NCI-H82 (cell line): ENCODE results near the gene ASB3.

ENCODE experiments used
- DNase-seq: peaks from one replicate; lab custom pipeline; 2025; lab: John Stamatoyannopoulos, UW

The ASB3 gene

DNA sequence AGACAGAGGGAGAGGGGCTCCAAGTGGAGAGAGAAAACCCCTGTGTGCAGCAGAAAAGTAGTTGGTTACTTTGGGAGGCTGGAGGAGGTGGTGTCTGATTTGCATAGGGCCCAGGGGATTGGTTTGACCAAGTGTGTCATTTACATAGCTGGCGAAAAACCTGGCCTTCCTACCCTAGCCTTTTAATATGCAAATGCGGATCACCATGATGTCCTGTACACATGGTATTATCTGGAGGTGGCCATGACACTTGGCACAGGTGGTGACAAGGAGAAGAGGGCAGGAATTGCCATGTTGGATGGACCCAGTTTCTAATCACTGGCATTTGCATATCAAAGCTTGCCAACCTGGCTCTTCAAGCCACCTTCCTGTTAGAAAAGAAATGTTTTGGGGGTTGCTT, 140.0 kb downstream of the ASB3 start:
- no peak for DNase-seq

- no peak for DNase-seq
Measured at GRCh38 chr2:53641290-53641689, 145.5 kb downstream of the ASB3 start.

DNA sequence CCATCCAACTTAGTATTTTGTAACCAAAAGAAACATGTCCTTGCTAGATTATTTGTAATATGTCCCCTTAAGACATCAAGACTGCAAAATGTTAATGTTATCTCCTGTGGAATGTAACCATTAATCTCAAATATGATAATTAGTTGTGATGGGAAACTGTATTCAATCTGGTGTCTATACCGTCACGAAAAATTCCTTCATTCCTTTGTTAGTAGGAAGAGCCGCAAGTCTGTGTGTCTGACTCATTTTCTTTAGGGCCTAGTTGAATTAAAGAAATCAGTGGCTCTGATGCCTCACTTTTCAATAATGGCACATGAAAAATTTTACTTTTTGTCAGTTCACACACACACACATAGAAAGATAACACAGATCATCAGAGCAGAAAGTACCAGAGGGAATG, 146.3 kb downstream of the ASB3 start:
- no peak for DNase-seq

DNA sequence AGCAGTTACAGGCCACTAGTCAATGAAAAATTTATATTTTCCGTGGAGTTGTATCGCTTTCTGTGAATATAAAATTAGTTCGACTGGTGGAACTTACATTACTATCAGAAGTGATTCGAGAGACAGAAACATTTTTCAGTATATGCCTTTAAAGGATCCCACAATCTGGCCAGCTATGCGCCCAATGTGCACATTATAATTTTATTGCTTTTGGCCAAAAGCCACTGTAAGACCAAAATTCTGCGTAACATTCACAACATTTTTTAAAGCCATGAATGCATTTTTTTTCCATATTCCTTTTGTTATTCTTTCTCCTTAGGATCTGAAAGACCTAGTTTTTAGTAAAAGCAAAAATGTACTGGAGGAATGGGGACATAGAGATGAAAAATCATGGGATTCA, 150.2 kb downstream of the ASB3 start:
- DNase-seq: no peak

GRCh38 chr2:53636109-53636508, 150.6 kb downstream of the ASB3 start:
- DNase-seq: no peak

GRCh38 chr2:53635694-53636093, 151.1 kb downstream of the ASB3 start:
- no peak for DNase-seq

- no peak for DNase-seq
Measured at GRCh38 chr2:53633441-53633840, 153.3 kb downstream of the ASB3 start.

DNA sequence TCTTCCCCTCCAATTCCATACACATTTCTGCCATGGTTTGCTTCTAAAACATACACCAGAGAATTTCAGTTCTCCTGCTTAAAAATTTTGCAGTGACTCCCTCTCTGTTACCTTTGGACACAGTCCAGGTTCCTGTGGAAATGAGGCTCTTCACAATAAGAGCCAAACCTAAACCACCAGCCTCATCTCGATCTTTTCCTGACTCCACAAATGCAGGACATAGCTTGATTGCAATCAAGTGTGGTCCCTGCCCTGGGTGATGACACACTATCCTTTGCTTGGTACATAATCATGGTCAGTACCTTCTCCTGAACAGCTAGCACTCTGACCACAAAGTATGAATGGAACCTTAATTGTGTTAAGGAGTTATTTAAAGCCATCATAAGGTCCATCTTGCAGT, 154.0 kb downstream of the ASB3 start:
- no peak for DNase-seq

DNA sequence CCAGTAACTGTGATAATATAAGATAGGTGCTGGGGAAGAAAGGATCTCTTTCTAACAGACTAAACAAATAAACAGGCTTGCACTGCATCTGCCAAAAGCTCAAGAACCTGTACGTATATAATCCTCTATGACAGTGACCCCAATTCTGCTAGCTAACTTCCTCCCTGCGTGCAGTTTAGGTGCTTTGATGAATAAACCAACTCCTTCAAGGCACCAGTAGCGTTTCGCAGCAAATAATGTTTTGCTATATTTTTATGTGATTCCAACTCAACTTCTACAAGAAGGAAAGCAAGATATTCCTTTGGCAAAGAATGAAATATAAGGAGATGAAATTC, 154.7 kb downstream of the ASB3 start:
- no peak for DNase-seq

DNA sequence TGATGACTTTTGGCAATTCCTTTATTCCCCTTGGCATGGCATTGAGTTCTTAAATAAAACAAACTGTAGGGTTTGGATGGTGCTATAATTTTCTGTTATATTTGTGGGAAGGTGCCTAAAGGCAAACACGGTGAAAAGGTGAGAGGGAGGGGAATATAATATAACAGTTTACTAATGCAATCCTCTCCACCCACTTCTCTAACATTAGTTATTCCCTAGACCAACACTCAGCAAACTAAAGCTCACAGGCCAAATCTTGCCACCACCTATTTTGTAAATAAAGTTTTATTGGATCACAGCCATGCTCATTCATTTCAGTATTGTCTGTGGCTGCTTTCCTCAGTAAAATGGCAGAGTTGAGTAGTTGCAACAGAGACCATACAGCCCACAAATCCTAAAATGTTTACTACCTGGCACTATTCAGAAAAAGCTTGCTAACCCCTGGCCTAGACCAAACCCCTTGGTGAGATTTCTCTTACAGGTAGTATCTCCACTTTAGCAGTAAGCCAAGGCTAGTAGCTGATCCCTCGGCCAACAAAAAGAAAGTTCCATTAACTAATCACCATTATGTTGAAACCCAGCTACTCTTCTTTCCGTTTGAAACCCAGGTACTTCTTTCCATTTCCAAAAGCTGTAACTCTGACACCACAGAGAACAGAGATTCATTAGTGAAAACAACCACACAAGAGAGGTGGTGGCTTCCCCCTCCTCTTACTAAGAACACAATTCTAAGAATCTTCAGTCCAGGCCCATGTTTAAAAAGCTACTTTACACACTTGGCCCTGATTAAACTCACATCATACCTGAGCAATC, 155.2 kb downstream of the ASB3 start:
- no peak for DNase-seq

GRCh38 chr2:53630026-53630606, 156.6 kb downstream of the ASB3 start:
- no peak for DNase-seq

DNA sequence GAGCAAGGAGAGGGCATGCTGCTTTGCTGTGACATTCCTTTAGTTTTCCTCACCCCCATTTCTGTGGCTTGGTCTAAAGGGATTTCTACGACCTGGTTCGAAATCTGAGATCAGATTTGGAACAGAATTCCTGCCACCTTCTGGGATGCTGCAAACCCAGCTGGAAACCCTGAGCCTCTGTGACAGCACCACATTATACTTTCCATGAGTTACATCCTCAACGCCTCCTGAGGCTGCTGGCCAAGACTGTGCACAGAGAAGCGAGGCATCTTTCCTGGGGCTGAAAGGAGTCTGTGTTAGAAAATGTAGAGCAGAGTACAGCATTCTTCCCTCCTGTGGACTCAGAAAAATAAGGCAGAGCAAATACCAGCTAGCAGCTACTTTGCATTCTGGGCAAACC, 157.3 kb downstream of the ASB3 start:
- DNase-seq: no peak

DNA sequence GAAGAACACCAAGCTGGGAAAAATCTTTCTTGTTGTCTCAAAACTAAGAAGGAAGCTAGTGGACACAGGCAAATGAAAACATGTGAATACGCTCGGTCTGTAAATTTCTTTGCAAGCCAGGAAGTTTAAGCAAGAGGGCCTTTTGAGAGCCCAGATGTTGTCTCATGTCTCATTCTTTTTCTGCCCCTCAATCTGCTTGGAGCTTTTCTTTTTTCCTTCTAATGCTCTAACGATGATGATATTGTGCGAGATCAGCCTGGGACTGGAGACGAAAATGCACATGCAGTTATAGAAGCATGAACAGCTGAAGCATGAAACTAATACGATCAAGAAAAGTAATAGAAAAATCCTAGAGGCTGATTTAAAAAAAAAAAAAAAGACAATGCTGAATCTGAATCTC, 157.8 kb downstream of the ASB3 start:
- DNase-seq: no peak

GRCh38 chr2:53622141-53622540, 164.6 kb downstream of the ASB3 start:
- no peak for DNase-seq

DNA sequence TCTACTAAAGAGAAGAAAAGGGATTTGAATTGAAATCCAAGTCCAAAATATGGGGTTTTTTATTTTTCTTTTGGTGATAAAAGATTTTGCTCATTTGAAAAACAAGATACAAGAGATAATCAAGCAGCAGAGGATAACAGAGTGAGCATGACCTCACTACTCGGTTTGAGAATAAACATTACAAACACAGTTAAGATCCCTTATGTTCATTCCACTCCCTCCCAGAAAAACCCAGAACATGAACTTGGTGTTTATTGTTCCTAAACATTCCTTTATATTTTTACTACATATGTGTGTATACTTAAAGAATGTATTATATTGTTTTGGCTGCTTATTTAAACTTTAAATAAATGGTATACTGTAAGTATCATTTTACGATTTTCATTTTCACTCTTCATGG, 165.8 kb downstream of the ASB3 start:
- no peak for DNase-seq
